ENCODE measurements around the gene RPS6KA1. TPM values are rescaled to one million over a fixed set of nuclear protein-coding genes. Genes with fewer than 3 reads are reported as not detected.
A peak's percentile ranks its signal among the peaks of the same experiment; 100 is the strongest.

RPS6KA1 gene
- total RNA-seq, 1 experiment from 2014 or later = 65.5 TPM

DNA sequence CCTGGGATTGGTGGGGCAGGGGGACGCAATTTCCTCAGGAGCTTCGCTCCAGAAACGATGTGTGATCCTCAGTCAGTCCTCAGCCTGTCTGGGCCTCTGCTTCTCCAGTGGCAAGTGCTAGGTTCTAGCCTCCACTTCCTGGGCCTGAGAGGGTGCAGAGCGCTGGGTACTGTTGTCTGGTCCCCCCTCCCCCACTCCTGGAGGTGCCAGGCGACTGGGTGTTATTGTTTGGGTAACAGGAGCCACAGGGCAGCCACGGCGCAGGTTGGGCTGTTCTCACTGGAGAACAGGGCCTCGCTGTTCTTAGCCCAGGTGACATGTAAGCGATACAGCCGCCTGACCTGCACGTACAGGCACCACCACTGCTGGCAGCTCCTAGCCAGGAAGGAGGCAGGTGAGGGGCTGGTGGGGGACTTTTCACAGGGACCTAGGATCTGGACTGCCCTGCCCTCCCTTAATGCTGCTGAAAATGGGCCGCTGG, 2.1 kb downstream of the RPS6KA1 start (continued):
- TF ChIP-seq, protein P1, sequence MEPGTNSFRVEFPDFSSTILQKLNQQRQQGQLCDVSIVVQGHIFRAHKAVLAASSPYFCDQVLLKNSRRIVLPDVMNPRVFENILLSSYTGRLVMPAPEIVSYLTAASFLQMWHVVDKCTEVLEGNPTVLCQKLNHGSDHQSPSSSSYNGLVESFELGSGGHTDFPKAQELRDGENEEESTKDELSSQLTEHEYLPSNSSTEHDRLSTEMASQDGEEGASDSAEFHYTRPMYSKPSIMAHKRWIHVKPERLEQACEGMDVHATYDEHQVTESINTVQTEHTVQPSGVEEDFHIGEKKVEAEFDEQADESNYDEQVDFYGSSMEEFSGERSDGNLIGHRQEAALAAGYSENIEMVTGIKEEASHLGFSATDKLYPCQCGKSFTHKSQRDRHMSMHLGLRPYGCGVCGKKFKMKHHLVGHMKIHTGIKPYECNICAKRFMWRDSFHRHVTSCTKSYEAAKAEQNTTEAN (CRISPR knock-in tag; IDR thresholded peaks at IDR 0.05) = no peak
- TF ChIP-seq, protein P2, sequence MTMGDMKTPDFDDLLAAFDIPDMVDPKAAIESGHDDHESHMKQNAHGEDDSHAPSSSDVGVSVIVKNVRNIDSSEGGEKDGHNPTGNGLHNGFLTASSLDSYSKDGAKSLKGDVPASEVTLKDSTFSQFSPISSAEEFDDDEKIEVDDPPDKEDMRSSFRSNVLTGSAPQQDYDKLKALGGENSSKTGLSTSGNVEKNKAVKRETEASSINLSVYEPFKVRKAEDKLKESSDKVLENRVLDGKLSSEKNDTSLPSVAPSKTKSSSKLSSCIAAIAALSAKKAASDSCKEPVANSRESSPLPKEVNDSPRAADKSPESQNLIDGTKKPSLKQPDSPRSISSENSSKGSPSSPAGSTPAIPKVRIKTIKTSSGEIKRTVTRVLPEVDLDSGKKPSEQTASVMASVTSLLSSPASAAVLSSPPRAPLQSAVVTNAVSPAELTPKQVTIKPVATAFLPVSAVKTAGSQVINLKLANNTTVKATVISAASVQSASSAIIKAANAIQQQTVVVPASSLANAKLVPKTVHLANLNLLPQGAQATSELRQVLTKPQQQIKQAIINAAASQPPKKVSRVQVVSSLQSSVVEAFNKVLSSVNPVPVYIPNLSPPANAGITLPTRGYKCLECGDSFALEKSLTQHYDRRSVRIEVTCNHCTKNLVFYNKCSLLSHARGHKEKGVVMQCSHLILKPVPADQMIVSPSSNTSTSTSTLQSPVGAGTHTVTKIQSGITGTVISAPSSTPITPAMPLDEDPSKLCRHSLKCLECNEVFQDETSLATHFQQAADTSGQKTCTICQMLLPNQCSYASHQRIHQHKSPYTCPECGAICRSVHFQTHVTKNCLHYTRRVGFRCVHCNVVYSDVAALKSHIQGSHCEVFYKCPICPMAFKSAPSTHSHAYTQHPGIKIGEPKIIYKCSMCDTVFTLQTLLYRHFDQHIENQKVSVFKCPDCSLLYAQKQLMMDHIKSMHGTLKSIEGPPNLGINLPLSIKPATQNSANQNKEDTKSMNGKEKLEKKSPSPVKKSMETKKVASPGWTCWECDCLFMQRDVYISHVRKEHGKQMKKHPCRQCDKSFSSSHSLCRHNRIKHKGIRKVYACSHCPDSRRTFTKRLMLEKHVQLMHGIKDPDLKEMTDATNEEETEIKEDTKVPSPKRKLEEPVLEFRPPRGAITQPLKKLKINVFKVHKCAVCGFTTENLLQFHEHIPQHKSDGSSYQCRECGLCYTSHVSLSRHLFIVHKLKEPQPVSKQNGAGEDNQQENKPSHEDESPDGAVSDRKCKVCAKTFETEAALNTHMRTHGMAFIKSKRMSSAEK (CRISPR knock-in tag; IDR thresholded peaks at IDR 0.05; ENCODE audit: borderline replicate concordance) = no peak
- TF ChIP-seq GRHL2 (CRISPR knock-in tag; IDR thresholded peaks at IDR 0.05; ENCODE audit: insufficient replicate concordance, severe bottlenecking) = no peak
- TF ChIP-seq, protein P3, sequence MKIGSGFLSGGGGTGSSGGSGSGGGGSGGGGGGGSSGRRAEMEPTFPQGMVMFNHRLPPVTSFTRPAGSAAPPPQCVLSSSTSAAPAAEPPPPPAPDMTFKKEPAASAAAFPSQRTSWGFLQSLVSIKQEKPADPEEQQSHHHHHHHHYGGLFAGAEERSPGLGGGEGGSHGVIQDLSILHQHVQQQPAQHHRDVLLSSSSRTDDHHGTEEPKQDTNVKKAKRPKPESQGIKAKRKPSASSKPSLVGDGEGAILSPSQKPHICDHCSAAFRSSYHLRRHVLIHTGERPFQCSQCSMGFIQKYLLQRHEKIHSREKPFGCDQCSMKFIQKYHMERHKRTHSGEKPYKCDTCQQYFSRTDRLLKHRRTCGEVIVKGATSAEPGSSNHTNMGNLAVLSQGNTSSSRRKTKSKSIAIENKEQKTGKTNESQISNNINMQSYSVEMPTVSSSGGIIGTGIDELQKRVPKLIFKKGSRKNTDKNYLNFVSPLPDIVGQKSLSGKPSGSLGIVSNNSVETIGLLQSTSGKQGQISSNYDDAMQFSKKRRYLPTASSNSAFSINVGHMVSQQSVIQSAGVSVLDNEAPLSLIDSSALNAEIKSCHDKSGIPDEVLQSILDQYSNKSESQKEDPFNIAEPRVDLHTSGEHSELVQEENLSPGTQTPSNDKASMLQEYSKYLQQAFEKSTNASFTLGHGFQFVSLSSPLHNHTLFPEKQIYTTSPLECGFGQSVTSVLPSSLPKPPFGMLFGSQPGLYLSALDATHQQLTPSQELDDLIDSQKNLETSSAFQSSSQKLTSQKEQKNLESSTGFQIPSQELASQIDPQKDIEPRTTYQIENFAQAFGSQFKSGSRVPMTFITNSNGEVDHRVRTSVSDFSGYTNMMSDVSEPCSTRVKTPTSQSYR (CRISPR knock-in tag; IDR thresholded peaks at IDR 0.05) = no peak
- TF ChIP-seq GABPB1 (CRISPR knock-in tag; IDR thresholded peaks at IDR 0.05) = no peak
- TF ChIP-seq HMGA2 (CRISPR knock-in tag; IDR thresholded peaks at IDR 0.05) = no peak
- no peak for TF ChIP-seq ZNF121 (CRISPR knock-in tag; IDR thresholded peaks at IDR 0.05)

DNA sequence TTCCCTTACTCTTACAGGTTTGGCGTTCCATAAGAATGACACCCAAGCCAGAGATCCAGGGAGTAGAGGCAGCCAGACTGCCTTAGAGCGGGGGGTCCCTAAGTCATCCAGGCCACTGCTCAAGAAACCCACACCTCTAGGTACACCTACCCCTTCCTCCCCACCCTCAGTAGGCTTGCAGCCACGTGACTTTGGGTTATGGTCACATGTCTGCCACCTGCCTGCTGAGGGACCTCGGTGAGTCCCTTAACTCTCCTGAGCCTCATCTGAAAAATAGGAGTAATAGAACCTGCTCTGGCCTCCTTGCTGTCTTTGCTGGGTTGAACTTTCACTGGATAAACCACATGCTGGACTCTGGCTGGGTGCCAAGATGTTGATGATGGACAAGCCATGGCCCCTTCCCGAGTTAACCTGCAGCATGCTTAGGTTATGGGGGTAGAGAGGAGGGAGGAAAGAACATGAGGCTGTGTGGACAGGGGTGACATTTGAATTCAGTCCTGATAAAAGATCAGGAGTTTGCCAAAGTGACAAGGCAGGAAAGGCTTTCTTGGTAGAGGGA, 4.5 kb downstream of the RPS6KA1 start:
- H3K36me3 Mint-ChIP-seq = peaks cover 7% of the 10 kb centered on the region
- no peak for ATAC-seq
- CTCF ChIA-PET = interaction anchor here (1.2 to 1.6 kb wide), 2 partner anchors 34 kb away, joined by 3 to 5 read pairs; no protein-coding TSS in a partner anchor

DNA sequence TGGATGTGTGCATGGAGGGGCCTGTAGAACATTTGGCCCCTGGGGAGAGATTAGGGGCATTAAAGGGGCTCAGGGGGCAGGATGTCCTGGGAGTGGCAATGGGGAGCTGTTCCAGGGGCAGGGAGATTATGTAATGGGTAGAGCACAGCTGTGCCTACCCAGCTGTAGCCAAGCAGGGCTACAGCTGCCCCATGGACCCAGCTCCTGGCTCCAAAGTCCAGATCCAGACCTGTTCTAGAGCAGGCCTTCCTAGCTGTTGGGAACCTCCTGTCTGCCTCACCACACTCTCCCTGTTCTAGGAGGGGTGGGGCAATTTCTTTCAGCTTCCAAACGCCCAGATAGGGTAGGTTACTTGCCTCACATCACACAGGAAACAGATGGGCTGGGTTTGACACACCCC, 5.6 kb downstream of the RPS6KA1 start:
- H3K4me1 Mint-ChIP-seq = peaks cover 27% of the 10 kb centered on the region

More for the DNA sequence above, 4.5 kb downstream of the RPS6KA1 start:
- TF ChIP-seq GRHL2 (CRISPR knock-in tag; IDR thresholded peaks at IDR 0.05; ENCODE audit: insufficient replicate concordance, severe bottlenecking) = no peak
- TF ChIP-seq, protein P4, sequence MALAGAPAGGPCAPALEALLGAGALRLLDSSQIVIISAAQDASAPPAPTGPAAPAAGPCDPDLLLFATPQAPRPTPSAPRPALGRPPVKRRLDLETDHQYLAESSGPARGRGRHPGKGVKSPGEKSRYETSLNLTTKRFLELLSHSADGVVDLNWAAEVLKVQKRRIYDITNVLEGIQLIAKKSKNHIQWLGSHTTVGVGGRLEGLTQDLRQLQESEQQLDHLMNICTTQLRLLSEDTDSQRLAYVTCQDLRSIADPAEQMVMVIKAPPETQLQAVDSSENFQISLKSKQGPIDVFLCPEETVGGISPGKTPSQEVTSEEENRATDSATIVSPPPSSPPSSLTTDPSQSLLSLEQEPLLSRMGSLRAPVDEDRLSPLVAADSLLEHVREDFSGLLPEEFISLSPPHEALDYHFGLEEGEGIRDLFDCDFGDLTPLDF (CRISPR knock-in tag; IDR thresholded peaks at IDR 0.05) = no peak
- TF ChIP-seq, protein P5, sequence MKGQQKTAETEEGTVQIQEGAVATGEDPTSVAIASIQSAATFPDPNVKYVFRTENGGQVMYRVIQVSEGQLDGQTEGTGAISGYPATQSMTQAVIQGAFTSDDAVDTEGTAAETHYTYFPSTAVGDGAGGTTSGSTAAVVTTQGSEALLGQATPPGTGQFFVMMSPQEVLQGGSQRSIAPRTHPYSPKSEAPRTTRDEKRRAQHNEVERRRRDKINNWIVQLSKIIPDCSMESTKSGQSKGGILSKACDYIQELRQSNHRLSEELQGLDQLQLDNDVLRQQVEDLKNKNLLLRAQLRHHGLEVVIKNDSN (CRISPR knock-in tag; IDR thresholded peaks at IDR 0.05) = peak; percentile 35; the same call in 1 of the 2 replicates
- Mint-ChIP-seq H3K9me3 (no peaks in the 10 kb centered on the region), H3K4me1 (peaks cover 25% of the 10 kb centered on the region), H3K27ac (no peak overlapping the region), H3K4me3 (no peak overlapping the region), H3K27me3 (ENCODE audit: low read depth) (no peaks in the 10 kb centered on the region; the same call in 1 of the 2 replicates)
- DNase-seq (ENCODE audit: low spot score) = no peak
- POLR2A ChIA-PET = no interaction called here

More for the DNA sequence above, 5.6 kb downstream of the RPS6KA1 start:
- Mint-ChIP-seq H3K4me3 (no peak overlapping the region), H3K9me3 (no peaks in the 10 kb centered on the region), H3K36me3 (peaks cover 7% of the 10 kb centered on the region), H3K27ac (peak overlapping the region; percentile 29), H3K27me3 (ENCODE audit: low read depth) (no peaks in the 10 kb centered on the region)
- no peak for ATAC-seq
- CTCF ChIA-PET = interaction anchor here (0.7 to 1.6 kb wide), 3 partner anchors 35 to 271 kb away, joined by 3 to 5 read pairs (median 3); no protein-coding TSS in a partner anchor
- POLR2A ChIA-PET = interaction anchor here (0.6 to 0.7 kb wide), 2 partner anchors 18 to 277 kb away, joined by 4 to 6 read pairs; no protein-coding TSS in a partner anchor
- TF ChIP-seq MXD4 (CRISPR knock-in tag; IDR thresholded peaks at IDR 0.05; ENCODE audit: borderline replicate concordance) (no peak), CREM (CRISPR knock-in tag; IDR thresholded peaks at IDR 0.05) (no peak), RORB (CRISPR knock-in tag; IDR thresholded peaks at IDR 0.05) (no peak), ZNF121 (CRISPR knock-in tag; IDR thresholded peaks at IDR 0.05) (no peak), ELF4 (CRISPR knock-in tag; IDR thresholded peaks at IDR 0.05; ENCODE audit: low read depth) (no peak), CBFB (CRISPR knock-in tag; IDR thresholded peaks at IDR 0.05; ENCODE audit: low read depth) (no peak), ATF1 (CRISPR knock-in tag; IDR thresholded peaks at IDR 0.05) (no peak)
- DNase-seq (ENCODE audit: low spot score) = no peak

Measured in WTC11 (cell line).